HuH-7 (cell line): Measurements from ENCODE around the gene TAS2R43.
"Not testable (repeated sequence)": the region's sequence is repeated elsewhere in the genome, so short reads cannot be mapped to it uniquely, and the experiment has no call there.

ENCODE experiments used
- DNase-seq: peaks from one replicate; pipeline ENCODE4 v3.0.0; 2011; ENCODE audit warnings: low spot score

Gene TAS2R43

GRCh38 chr12:11059784-11060183 is 32.3 kb downstream of the TAS2R43 start:
- no peak for DNase-seq

DNA sequence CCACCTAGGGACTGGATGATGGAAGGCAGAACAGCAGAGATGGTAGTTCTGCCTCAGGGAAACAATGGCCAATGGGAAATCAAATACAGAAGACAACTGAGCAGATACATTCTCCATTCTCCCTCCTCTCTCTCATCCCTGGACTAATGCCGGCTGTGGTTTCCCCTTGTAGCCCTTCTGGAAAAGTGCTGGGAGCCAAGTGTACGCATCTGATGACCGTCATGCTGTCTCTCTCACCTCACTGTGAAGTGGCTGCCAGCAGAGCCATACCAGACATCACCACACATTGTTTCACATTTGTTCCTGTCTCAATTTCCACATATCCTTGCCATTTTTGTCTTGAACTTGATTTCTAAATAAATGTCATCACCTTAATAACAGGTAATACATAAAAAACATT is 33.1 kb downstream of the TAS2R43 start:
- DNase-seq = no peak

GRCh38 chr12:11055306-11055705 is 36.8 kb downstream of the TAS2R43 start:
- DNase-seq = no peak

GRCh38 chr12:11049806-11050531 is 42.1 kb downstream of the TAS2R43 start:
- not testable (repeated sequence) for DNase-seq

GRCh38 chr12:11041366-11041765 is 50.7 kb downstream of the TAS2R43 start:
- DNase-seq = not testable (repeated sequence)
